Embryonic facial prominence (tissue), 1 donor: ENCODE data around the gene GFRA4.

Experiments used
- DNase-seq: peaks from one replicate; pipeline ENCODE4 v3.0.0-alpha.2; 2016; ENCODE audit errors: extremely low spot score

Gene GFRA4

DNA sequence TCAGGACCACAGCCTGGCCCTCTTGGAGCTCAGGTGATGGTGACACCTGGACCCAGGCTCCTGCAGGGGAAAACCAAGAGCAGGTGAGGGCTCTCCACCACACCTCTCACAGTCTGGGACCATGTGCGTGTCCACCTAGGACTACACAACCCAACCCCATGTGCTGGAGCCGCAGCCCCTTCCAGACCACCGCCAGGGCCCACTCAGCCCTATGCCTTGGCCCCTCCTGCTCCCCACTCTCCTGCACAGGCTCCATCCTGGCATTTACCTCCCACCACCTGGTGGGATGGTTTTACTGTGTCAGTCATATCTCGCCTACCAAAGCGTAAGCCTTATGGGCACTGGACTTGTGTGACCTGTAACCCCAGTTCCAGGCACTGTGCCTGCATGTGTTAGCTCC is 31.7 kb upstream of the GFRA4 start:
- no peak for DNase-seq

DNA sequence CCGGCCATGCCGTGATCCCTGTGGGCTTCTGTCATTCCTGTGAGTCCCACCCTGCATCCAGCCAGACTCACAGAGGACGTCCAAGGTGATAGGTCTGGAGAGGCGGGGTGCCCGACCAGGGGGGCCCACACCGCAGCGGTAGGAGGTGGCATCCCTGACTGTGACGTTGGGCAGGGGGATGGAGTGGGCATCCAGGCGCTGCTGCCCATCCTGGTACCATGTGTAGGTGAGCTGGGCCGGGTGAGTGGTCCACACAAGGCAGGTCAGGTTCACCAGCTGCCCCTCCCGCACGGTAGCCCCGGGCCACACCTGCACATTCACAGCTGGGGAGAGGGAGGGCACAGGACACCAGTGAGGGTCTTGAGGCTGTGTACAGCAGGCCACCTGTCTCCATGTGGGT is 30.2 kb upstream of the GFRA4 start:
- DNase-seq = no peak

DNA sequence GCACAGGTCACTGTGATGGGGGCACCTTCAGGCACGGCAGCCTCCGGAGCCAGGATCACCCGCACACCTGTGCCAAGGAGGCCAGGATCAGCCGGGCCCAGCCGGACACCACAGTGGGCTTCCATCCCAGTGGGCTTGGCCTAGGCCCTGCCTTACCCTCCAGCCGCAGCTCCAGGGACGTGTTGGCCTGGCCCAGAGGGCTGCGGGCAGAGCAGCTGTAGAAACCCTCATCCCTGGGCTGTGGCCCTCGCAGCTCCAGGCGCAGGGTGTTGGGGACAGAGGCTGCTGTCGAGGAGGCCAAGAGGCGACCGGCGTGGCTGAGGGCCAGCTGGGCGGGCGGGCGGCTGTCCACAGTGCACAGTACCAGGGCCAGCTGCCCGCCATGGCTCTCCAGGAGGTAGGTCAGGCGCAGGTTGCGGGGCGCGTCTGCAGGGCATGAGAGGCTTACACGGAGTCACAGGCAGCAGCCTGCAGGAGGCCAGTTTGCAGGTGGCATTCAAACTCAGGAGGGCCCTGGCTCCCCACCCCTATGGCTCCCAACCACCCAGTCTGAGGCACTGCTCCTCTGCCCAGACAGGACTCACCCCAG is 29.6 kb upstream of the GFRA4 start:
- DNase-seq = no peak

DNA sequence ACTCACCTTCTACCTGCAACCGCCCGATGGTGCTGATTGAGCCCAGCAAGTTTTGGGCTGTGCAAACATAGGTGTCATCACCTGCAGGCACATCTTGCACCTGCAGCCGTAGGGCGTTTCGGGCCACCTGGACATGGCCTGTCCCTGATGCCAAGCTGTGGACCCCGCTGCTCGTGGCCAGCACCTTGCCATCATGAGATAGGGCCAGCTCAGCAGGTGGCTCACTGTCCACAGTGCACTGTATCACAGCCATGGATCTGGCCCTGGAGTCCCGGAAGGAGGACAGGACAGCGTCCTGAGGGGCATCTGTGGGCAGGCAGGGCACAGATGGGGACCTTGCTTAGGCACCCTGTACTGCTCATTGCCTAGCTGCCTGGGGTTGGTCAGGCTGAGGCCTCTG is 28.7 kb upstream of the GFRA4 start:
- DNase-seq = no peak

DNA sequence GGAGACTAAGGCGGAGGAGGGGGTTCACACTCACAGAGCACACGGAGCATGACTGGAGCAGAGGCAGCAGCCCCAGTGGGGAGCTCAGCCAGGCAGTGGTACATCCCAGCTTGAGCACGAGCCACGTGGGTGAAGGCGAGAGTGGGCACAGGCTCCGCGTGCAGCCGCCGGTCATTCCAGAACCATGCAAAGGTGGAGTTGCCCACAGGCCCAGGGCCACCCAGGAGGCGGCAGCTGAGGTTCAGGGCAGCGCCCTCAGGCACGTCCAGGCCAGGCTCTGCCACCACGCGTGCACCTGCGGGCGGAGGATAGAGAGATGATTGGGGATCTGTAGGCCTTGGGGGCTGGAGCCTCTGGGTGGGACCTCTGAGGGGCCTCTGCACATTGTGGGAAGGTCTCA is 28.1 kb upstream of the GFRA4 start:
- no peak for DNase-seq

DNA sequence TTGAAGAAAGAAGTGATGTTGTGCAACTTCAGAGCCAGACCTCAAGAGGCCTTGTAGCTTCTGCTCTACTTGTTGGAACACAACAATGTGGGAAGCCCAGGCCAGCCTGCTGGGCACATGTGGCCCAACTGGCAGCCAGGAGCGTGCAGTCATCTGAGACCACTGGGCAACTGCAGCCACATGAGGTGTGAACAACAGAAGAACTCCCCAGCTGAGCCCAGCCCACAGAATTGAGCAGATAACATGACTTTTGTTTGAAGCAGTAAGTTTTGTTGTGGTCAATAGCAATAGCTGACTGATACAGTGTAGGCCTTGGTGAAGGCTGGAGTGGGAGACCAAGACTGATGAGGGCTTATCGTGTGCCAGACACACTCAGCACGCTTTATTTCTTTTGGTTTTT is 27.2 kb upstream of the GFRA4 start:
- DNase-seq = no peak

DNA sequence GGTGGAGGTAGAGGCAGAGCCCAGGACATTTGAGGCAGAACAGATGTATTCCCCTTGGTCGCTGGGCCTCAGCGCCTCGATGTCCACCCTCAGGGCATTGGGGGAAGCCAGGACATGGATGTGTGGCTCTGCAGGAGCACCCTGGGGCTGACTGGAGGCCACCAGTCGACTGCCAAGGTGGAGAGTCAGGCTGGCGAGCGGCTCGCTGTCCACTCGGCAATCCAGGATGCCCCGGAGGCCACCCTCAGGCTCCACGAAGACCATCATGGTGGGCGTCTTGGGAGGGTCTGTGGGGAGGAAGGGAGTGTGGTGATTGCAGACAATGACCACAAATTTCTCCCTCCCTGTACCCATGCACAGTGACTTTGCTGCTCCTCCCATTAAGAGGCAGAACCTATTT is 26.8 kb upstream of the GFRA4 start:
- DNase-seq = no peak

DNA sequence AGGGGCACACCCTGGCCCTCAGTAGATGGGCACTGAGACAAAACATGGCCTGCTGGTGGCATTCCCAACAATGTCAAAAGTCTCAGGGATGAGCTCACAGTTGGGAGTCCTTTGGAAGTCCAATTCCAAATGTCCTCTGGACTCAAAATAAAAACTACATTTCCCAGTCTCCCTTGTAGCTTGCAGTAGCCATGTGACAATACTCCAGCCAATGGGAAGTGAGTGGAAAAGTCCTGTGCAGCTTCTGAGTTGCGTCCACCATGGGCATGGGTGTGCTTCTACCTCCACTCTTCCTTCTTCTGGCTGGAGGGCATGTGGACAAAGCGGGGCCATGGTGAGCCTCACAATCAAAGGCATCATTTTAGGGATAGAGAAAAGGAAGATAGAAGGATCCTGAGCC is 24.5 kb upstream of the GFRA4 start:
- DNase-seq = no peak

DNA sequence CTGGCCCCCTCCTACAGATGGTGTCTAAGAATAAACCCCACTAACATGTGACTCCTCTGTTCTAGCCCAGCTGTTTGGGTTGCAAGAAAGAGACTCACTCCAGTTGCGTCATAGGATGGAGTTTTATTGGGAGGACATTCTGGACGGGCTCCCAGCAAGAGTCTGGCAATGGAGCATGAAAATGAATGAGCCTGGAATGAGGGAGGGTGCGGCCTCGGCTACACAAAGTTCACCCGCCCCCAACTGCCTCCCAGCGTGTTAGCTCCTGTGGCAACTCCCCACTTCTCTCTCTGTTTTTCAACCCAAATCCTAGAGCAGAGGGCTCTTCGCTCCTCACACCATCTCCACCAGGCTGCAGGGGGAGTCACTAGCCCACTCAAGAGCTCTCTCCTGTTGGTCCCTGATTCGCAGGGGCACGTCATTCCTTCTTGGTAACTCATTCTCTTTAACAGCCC is 23.7 kb upstream of the GFRA4 start:
- peak; percentile 27 for DNase-seq

DNA sequence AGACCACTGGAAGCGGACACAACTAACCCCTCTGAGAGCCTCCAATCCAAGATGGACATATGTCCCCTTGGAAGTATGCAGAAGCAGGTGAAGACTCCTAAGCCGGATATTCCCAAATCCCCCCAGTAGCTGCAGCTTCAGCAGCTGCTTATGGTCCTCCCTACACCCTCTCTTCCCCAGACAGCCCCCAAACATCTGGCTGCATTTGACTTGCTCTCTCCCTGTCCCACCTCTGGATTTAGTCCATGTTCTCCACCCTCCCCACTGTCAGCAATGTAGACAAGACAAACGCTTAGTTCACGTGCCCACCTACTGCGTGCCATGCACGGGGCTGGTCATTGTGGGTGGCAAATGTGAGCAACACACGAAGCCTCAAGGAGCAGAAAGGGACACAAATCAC is 23.2 kb upstream of the GFRA4 start:
- no peak for DNase-seq

DNA sequence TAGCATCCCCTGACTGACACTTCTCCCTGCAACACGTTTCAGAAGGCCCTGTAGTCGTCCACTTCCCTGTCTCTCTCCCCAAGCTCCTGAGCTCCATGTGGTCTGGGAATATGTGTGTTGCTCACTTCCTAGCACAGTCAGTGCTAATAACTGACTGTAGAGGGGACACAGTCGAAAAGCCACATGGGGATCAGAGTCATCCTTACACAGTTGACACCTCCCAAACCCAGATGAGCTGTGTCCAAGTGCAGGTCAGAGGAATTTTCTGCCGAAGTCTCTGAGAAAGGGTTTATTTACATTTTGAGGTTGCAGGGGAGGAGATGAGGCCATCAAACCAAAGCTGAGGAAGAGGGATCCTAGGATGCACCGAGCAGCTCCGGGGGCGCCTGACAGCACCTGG is 22.1 kb upstream of the GFRA4 start:
- DNase-seq = no peak

DNA sequence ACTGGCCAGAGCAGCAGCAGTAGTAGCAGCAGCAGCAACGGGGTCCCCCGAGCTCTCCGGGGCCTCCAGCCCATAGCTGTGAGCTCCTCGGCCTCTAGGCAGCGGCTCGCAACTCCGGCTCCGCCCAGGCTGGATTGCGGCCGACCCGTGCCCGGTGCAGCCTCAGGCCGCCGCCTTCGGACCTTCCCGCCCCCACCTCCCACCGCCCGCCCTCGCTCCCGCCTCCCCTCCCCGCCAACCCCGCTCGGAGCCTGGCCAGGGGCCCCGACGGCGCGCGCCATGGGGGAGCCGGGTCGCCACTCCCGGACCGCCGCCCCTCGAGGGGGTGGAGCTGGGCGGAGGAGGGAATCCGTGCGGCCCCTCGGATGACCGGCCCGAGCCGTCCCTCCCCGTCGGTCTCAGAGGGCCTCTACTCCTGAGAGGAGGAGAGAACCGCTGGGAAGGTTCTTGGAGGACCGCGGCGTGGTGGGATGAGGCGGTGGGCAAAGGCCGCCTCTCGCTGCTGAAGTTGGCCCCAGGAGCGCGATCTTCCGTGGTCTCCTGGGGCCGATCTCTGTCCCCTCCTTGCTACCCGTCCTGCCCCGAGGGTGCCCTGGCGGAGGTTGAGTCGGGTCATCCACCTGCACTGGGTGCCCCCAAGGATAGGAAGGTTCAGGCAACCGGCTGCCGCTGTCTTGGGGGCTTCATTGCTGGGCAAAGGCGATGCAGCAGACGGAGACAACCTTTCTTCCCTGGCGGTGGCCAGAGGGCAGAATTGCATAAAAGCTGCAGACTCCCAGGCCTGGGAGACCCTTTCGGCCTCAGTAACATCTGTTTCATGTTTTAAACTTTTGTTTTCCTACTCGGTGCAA is 19.0 kb upstream of the GFRA4 start, which contains the start of gene ADAM33:
Gene ADAM33 (minus strand): TSS at position 80 of the 851 bp plus-strand sequence. CDS start 6 bp downstream, at position 74.
- no peak for DNase-seq

DNA sequence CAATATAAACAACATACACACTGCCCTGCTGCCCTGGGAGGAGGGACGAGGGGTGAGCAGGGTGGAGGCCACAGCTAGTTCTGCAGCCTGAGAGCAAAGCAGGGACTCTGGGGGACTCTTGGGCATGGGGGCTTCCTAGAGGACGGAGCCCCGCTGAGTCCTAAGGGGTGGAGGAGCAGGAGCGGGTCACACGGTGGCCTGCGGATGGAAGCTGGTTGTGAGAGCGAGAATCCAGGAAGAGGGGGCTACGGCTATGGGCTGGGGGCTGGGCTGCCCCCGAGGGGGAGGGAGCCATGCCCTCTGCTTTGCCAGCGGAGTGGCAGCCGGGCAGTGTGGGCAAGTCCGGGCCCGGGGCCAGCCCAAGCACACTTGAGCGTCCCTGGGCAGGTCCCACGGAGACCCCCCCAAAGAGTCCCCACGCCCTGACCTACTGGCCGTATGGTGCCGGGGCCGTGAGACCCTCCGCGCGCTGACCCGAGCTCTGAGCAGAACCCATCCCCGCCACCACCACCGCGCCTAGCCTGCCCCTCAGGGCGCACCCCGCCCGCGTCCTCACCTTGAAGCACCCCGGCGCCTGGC is 18.2 kb upstream of the GFRA4 start:
- DNase-seq = no peak

DNA sequence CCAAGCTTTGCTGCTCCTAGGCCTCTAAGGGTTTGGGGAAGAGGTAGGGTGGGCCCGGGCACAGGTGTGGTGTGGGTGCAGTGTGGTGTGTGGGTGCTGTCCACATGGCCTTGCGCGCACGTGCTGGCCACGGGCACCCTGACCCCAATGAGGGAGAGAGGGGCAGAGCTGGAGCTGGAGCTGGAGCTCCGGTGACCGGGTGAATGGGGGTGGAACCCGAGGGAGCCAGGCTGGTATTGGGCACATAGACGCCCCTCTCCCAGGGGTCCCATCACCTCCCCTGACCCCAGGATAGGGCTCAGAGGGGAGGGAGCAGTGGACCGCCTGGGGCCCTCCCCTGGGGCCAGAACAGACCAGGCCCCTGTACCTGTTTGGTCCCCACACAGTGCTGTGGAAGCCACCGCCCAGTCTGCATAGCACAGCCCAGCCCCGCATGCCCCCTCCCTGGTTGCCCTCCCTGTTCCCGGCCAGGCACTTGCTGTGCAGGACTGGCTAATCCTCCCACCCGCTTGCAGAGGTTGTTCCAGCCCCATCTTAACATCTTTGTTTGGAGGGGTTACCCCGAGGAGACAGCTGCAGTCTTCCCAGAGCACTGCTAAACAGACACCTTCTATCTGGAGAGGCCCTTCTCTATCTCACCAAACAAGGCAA is 17.6 kb upstream of the GFRA4 start:
- DNase-seq = no peak

DNA sequence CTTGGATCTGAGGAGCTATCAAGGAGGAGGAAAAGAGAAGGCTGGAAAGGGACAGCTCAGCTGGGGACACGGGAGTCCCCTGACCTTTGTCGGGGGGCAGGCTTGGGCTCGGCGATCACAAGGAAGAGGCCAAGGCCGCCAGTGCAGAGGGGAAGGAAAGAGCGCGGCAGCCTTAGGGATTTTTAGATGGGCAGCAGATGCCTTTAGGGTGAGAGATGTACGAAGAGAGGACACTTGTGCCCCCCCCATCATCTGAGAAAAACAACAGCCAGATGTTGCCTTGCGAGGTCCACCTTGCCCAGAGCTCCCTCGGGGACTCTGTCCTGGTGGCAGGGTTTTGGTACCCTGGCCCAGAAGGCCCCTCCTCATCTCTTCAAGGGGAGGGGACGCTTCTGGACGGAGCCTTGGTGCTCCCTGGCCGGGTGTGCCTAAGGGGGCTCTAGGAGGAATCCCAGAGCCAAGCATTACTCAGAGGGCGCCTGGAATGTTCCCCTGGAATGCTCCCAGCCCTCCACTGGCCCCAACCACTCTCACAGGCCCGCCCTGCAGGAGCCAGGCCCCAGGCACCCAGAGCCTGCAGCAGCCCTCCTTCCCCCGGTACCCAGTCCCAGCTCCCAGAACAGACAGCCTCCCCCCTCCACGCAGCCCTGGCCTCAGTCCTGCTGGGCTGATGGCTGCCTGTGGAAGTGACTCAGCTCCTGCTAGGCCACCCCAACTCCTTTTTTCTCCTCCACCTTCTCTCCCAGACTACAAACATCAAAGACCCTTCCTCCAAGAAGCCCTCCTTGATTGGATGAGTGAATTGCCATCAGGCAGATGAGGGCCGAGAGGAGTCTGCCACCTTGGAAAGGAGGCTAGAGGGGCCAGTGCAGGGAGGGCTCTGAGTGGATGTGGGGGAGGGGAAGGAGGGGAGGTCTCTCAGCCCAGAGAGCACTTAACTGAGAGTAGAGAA is 16.8 kb upstream of the GFRA4 start:
- no peak for DNase-seq

DNA sequence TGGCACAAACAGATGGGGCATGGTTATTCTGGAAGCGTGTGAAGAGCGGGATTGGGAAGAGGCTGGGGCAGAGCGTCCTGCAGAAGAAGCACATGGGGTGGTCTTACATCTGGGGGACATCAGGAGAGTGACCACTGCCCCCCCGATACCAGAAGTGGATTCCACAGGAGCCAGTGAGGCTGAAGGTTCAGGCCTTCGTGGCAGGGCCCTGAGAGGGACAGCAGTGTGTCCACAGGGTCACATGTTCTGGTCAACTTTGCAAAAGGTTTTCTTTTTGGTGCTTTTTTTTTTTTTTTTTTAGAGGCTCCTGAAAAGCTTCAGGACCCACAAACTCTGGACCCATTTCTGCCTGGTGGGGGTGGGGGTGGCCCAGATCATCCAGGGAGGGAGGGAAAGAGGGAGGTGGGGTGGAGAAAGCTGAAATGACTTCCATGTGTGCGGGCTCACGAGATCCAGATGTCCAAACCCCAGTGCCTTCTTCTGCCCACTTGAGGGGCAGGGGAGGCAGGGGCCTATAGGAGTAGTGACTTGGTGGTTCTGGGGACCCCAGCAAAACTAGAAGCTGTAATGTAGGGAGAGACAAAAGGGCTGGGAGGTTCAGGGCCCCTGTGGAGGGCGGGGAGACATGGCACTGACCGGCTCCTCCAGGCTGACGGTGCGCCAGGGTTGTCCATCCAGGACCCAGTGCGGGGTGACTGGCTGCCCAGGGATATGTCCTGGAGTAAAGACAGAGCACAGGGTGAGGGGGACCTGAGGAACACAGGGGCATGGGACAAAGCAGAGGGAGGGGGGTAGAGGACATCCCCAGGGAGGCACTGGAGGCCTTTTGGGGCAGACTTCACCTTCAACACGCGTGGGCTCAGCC is 15.9 kb upstream of the GFRA4 start:
- DNase-seq = no peak

DNA sequence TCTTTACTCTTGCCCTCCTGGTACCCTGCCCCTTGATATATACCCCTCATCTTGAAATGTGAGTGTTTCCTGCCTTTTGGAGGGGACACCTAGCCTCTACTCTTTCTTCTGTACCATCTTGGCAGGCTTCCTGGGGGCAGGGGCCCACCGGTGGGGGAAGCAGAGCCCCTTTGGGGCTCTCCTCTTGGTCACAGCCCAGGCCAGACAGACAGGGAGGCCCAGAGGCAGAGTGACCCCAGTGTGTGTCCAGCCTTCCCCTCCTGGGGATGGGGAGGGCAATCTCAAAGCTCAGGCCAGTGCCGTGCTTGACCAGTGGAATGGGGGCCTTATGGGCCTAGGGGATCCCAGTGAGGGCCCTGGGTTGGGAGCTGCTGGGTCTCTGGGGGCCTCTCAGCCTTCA is 15.0 kb upstream of the GFRA4 start:
- no peak for DNase-seq

DNA sequence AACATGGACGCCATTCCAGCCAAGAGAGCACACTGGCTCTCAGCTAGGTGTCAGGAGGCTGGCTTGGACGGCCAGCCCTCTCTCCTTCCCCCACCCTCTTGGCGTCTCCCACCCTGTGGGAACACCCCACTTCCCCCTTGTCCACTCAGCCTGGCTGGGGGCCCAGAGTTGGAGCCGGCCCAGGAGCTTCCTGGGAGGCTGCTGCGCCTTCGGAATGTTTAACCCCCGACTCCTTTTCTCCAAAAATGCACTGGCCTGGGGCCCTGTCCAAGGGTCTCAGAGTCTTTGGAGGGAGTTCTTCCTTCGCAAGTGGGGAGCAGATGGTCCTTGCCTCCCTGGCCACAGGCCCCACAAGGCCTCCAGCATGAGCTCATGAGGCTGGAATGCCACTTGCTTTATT is 14.5 kb upstream of the GFRA4 start:
- DNase-seq = no peak

DNA sequence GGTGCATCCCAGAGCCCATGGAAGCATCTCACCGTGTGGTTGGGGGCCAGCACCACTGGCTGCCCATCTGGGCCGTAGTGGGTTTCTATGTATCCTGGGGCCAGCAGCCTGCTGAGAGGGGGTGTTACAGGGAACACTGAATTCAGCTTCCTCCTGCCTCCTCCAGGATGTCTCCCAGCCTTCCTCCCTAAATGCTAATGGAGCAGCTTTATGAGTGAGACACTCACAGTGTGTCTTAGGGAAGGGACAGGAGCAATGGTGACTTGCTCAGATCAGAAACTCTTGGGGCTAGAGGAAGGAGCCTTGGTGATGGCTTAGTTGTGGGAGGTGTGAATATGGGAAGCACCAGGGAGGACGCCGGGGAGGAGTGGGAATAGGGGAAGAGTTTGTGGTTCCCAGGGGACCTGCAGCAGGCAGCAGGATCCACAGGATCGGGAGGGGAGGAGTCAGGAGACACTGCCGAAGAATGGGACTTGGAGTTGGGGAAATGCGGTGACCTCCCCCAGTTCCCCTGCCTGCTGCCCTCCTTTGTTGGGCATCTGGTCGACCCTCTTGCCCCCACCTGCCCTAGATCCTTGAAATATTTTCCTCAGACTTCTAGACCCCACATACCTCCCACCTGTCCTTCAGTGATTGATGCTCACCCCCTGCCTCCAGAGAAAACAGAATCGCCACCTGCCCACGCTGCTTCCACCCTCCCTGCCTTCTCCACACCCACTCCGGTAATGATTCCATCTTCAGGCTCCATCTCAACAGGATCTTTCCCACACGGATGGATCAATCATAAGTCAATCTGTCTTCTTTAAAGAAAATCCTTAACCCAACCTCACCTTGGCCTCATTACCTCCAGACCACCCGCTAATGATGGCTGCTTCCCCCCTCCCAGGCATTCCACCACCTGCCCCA is 12.0 kb upstream of the GFRA4 start:
- DNase-seq = no peak
